BJ (cell line): ENCODE data around the gene C19orf73. TPM values are rescaled to one million over a fixed set of nuclear protein-coding genes. Genes with fewer than 3 reads are reported as not detected.

Experiments used
- polyA plus RNA-seq: library from polyadenylated mRNA; depleted of rRNA; stranded (reverse); fragments of >200 nt; gene quantifications from 2 replicates; pipeline ENCODE4 v1.2.3, GENCODE V29; 2011; rRNA removed
- small RNA-seq: library from RNA; depleted of rRNA; stranded (forward); fragments of <200 nt; gene quantifications from one replicate; pipeline ENCODE3, GENCODE V24; 2012; ENCODE audit warnings: low replicate concordance, low read depth; ENCODE audit not compliant: insufficient read length

C19orf73 gene
- polyA plus RNA-seq, 1 experiment = 0.94 TPM

Small RNA genes lying within 50 kb of the gene (small RNA-seq; reads per million reads assigned to genes)
- not detected for gene RN7SL708P

Other genes with a start within 250 kb of the C19orf73 start
- gene PPP1R15A, start 246.7 kb downstream of the C19orf73 start, polyA plus RNA-seq = 24.7 and 43.0 TPM in 2 replicates
- gene TULP2, start 220.4 kb downstream of the C19orf73 start, polyA plus RNA-seq = 0.07 and 0.10 TPM in 2 replicates
- 145 and 305 TPM in 2 replicates for gene NUCB1, start 218.8 kb downstream of the C19orf73 start, polyA plus RNA-seq
- gene DHDH, start 185.4 kb downstream of the C19orf73 start, polyA plus RNA-seq = not detected in 2 replicates
- gene BAX, start 164.3 kb downstream of the C19orf73 start, polyA plus RNA-seq = 141 and 159 TPM in 2 replicates
- 2,664 and 3,340 TPM in 2 replicates for gene FTL, start 153.8 kb downstream of the C19orf73 start, polyA plus RNA-seq
- gene GYS1, start 125.8 kb downstream of the C19orf73 start, polyA plus RNA-seq = 36.0 and 49.7 TPM in 2 replicates
- 138 and 221 TPM in 2 replicates for gene RUVBL2, start 125.3 kb downstream of the C19orf73 start, polyA plus RNA-seq
- gene LHB, start 102.1 kb downstream of the C19orf73 start, polyA plus RNA-seq = not detected in 2 replicates
- gene CGB3, start 94.8 kb downstream of the C19orf73 start, polyA plus RNA-seq = not detected in 2 replicates
- gene CGB2, start 87.3 kb downstream of the C19orf73 start, polyA plus RNA-seq = not detected in 2 replicates
- gene CGB1, start 82.2 kb downstream of the C19orf73 start, polyA plus RNA-seq = not detected in 2 replicates
- not detected in 2 replicates for gene CGB5, start 75.3 kb downstream of the C19orf73 start, polyA plus RNA-seq
- 0.22 TPM in 1 of 2 replicates, not detected in the other for gene CGB8, start 70.0 kb downstream of the C19orf73 start, polyA plus RNA-seq
- gene CGB7, start 61.4 kb downstream of the C19orf73 start, polyA plus RNA-seq = 0.27 and 0.28 TPM in 2 replicates
- gene NTF4, start 54.3 kb downstream of the C19orf73 start, polyA plus RNA-seq = 0.10 TPM in 1 of 2 replicates, not detected in the other
- not detected in 2 replicates for gene KCNA7, start 46.4 kb downstream of the C19orf73 start, polyA plus RNA-seq
- 125 and 268 TPM in 2 replicates for gene SNRNP70, start 33.7 kb downstream of the C19orf73 start, polyA plus RNA-seq
- gene LIN7B, start 4.8 kb downstream of the C19orf73 start, polyA plus RNA-seq = 6.7 and 9.4 TPM in 2 replicates
- 0.75 and 1.4 TPM in 2 replicates for gene PPFIA3, start 401 bp upstream of the C19orf73 start, polyA plus RNA-seq
- gene HRC, start 36.3 kb upstream of the C19orf73 start, polyA plus RNA-seq = 0.07 and 0.25 TPM in 2 replicates
- gene TRPM4, start 38.6 kb upstream of the C19orf73 start, polyA plus RNA-seq = 12.8 and 17.6 TPM in 2 replicates
- 0.42 and 0.58 TPM in 2 replicates for gene SLC6A16, start 206.0 kb upstream of the C19orf73 start, polyA plus RNA-seq
- not detected in 2 replicates for gene CD37, start 216.3 kb upstream of the C19orf73 start, polyA plus RNA-seq
- 23.9 and 37.1 TPM in 2 replicates for gene TEAD2, start 243.3 kb upstream of the C19orf73 start, polyA plus RNA-seq
- 0.10 and 0.26 TPM in 2 replicates for gene DKKL1, start 244.7 kb upstream of the C19orf73 start, polyA plus RNA-seq